Adrenal gland (tissue), 12 donors: ENCODE results near the gene NSG2. TPM values are rescaled to one million over a fixed set of nuclear protein-coding genes. Genes with fewer than 3 reads are reported as not detected.

Experiments used
- DNase-seq, 7 donors: peaks; one replicate each; pipeline ENCODE4 v3.0.0-alpha.2; 2019 to 2020
- H3K27ac ChIP-seq, 5 donors: fragments of 200-600 bp; sonication (generic) in 4 of 5; 1 replicate in 3 of 5; 2 replicates in 2 of 5; pipeline versions ENCODE4 v1.5.1 to v1.8.0; 2016 to 2020; ENCODE audit warnings: mild to moderate bottlenecking in 1 of 5
- H3K27me3 ChIP-seq: fragments of 200-600 bp; 2 replicates; pipeline ENCODE4 v1.8.0; 2021
- H3K36me3 ChIP-seq, 2 donors: fragments of 200-600 bp; replicated peaks in 1 of 2; 1 replicate in 1 of 2; 2 replicates in 1 of 2; pipeline versions ENCODE4 v1.5.1 to v1.8.0; 2018 to 2022
- H3K4me1 ChIP-seq, 2 donors: fragments of 200-600 bp; replicated peaks in 1 of 2; 1 replicate in 1 of 2; 2 replicates in 1 of 2; pipeline versions ENCODE4 v1.5.1 to v1.8.0; 2018 to 2021
- H3K4me3 ChIP-seq, 4 donors: fragments of 200-600 bp; sonication (generic) in 3 of 4; one replicate each; pipeline ENCODE4 v1.5.1; 2016 to 2018
- H3K9me3 ChIP-seq, 3 donors: fragments of 200-600 bp; sonication (generic) in 1 of 3; replicated peaks in 1 of 3; 1 replicate in 2 of 3; 2 replicates in 1 of 3; pipeline versions ENCODE4 v1.5.1 to v1.8.0; 2016 to 2021
- POLR2A ChIP-seq, 2 donors: fragments of 450-650 bp; IDR thresholded peaks; one replicate each; pipeline ENCODE4 v1.6.1; 2017; ENCODE audit warnings: antibody characterized with exemption in 2 of 2, mild to moderate bottlenecking in 2 of 2, moderate library complexity in 1 of 2
- WGBS, 4 donors: extraction: QIAGEN DNeasy Blood & Tissue Kit in 2 of 4; methylation state at CpG; one replicate each; pipeline versions ENCODE4 v1.1.5 to v1.1.7; 2013 to 2017; 5-methylcytosine and 5-hydroxymethylcytosine counted together
- intact Hi-C, 2 donors: fragments of 100-400 bp; cut with DNase I; formaldehyde crosslinking; loops; one replicate each; pipeline versions ENCODE4 v1.14.1 to v1.15.0; 2022 to 2023
- polyA plus RNA-seq, 3 donors: library from polyadenylated mRNA; stranded (reverse); fragments of 200-250 nt in 2 of 3; fragments of 350-450 nt in 1 of 3; fragmentation: Illumina TruSeq in 1 of 3; extraction: RNeasy Lipid Tissue Mini Kit (QIAGEN cat#74804) in 1 of 3; gene quantifications; one replicate each; pipeline ENCODE4 v1.2.3, GENCODE V29; 2013 to 2014
- total RNA-seq, 9 donors: library from RNA; depleted of rRNA in 4 of 9; stranded (reverse); fragments of >200 nt in 4 of 9; fragments of 120-200 nt in 1 of 9; fragmentation: NEBNext Ultra II Directional in 1 of 9; extraction: Animal tissue kit (Norgen Biotek cat#: 25700) in 1 of 9; gene quantifications; one replicate each; pipeline versions ENCODE4 v1.1.0 to v1.2.4, GENCODE V29; 2013 to 2023
- TF ChIP-seq, protein P1 (sequence below), 6 experiments: fragments of 450-650 bp in 4 of 6; fragments of 200-600 bp in 2 of 6; sonication (generic) in 1 of 6; IDR thresholded peaks; 1 replicate in 5 of 6; 2 replicates in 1 of 6; pipeline versions ENCODE4 v1.5.1 to v1.8.0; 2016 to 2021; ENCODE audit warnings: antibody characterized with exemption in 6 of 6, mild to moderate bottlenecking in 2 of 6, moderate library complexity in 1 of 6
- donor health status: healthy with polysubstance abuse.
- donor health status: Bipolar disorder and iron deficiency.
- donor health status: DM: yes; HTN: yes; CAD: no.
- donor health status: DM: no; HTN: no; CAD: no.
- donor health status: DM: no; HTN: no; CAD: no.
- donor health status: DM: yes; HTN: yes; CAD: no.

NSG2 gene
- total and polyA plus RNA-seq, 12 donors, result 0.25 to 40.9 (median 11.7) TPM; not detected in 1

DNA sequence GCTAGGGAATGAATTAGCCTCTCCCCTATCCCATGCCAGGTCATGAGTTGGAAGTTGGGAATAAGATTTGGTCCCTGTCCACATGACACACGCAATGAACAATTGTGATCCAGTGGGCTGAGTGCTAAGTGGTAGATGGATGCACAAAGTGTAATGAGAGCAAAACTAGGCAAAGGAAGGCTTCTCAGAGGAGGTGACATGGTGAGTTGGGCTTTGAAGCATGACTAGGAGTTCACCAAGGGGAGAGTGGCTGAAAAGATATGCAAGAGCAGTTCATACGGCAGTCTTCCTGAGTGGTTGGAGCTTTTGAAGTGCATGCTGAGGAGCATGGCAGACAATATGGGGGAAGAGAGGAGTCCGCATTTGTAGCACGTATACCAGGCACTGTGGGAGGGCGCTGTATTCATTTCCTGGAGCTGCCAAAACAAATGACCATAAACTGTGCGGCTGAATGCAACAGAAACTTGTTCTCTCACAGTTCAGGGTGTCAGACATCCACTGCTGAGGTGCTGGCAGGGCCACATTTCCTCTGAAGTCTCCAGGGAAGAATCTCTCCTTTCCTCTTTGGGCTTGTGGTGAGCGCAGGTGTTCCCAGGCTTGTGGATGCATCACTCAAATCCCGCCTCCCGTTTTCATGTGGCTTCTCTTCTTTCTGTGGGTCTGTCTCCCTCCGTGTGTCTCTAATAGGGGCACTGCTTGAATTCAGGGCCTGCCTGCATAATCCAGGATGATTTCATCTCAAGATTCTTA lies 49.5 kb downstream of the NSG2 start:
- no peaks in the 10 kb centered on the region for H3K9me3 ChIP-seq
- no peaks in the 10 kb centered on the region for H3K27me3 ChIP-seq
- no peak for TF ChIP-seq POLR2A (IDR thresholded peaks at IDR 0.05)
- TF ChIP-seq, protein P1, sequence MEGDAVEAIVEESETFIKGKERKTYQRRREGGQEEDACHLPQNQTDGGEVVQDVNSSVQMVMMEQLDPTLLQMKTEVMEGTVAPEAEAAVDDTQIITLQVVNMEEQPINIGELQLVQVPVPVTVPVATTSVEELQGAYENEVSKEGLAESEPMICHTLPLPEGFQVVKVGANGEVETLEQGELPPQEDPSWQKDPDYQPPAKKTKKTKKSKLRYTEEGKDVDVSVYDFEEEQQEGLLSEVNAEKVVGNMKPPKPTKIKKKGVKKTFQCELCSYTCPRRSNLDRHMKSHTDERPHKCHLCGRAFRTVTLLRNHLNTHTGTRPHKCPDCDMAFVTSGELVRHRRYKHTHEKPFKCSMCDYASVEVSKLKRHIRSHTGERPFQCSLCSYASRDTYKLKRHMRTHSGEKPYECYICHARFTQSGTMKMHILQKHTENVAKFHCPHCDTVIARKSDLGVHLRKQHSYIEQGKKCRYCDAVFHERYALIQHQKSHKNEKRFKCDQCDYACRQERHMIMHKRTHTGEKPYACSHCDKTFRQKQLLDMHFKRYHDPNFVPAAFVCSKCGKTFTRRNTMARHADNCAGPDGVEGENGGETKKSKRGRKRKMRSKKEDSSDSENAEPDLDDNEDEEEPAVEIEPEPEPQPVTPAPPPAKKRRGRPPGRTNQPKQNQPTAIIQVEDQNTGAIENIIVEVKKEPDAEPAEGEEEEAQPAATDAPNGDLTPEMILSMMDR (IDR thresholded peaks at IDR 0.05), result no peak
- H3K27ac ChIP-seq, result no peak overlapping the region
- intact Hi-C loops, result no loop called here
- no peak for DNase-seq
- H3K4me3 ChIP-seq, result no peak overlapping the region
- 70 to 82% (median 77%) methylated on average over 10 of the region's 10 CpGs for WGBS, 4 donors
- H3K36me3 ChIP-seq, result no peaks in the 10 kb centered on the region
- no peaks in the 10 kb centered on the region for H3K4me1 ChIP-seq

DNA sequence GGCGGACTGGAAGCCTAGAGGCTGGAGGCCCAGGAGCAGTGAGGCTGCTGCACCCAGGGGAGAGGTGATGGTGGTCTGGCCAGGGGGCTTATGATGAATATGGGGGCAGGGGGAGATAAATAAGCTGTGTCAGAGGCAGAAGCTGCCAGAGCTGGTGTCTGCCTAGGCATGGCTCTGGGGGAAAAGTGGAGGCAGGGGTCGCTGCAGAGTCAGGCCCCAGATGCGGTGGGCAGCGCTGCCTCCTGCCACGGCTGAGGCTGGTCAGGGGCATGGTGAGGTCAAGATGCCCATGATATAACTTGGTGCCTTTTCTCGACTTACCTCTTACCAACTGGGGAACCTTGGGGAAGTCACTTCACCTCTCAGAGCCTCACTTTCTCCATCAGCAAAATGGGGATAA lies 51.1 kb downstream of the NSG2 start:
- no peak overlapping the region for H3K27ac ChIP-seq
- H3K4me3 ChIP-seq, result no peak overlapping the region
- WGBS, 4 donors, result 57 to 83% (median 74%) methylated on average over 3 to 6 of the region's 6 CpGs
- H3K9me3 ChIP-seq, result no peaks in the 10 kb centered on the region
- TF ChIP-seq POLR2A (IDR thresholded peaks at IDR 0.05), result no peak
- TF ChIP-seq, protein P1 (IDR thresholded peaks at IDR 0.05), result no peak
- no peaks in the 10 kb centered on the region for H3K27me3 ChIP-seq
- no peak for DNase-seq
- intact Hi-C loops, result no loop called here
- no peaks in the 10 kb centered on the region for H3K36me3 ChIP-seq
- no peaks in the 10 kb centered on the region for H3K4me1 ChIP-seq

DNA sequence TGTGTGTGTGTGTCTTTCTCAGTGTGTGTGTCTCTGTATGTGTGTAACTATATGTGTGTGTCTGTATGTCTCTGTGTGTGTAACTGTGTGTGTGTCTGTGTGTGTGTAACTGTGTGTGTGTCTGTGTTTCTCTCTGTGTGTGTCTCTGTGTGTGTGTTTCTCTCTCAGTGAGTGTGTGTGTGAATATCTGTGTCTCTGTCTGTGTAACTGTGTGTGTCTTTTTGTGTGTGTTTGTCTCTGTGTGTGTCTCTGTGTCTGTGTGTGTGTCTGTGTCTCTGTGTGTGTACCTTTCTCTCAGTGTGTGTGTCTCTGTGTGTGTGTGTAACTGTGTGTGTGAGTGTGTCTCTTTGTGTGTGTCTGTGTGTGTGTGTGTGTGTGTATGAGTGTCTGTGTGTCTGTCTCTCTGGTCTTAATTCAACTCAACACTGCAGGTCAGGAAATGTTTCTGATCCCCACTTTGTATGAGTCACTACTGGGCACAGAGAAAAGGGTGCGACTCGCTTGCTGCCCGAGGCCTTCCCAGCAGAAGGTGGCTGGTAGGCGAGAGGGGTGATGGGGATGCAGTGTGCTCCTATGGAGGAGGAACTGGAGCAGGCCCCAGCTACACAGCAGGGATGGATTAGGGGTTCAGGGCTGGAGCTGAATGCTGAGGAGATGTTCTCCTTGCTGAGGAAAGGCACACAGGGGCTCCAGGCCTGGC lies 52.1 kb downstream of the NSG2 start:
- TF ChIP-seq POLR2A (IDR thresholded peaks at IDR 0.05), result no peak
- TF ChIP-seq, protein P1 (IDR thresholded peaks at IDR 0.05), result no peak
- H3K9me3 ChIP-seq, result no peaks in the 10 kb centered on the region
- intact Hi-C loops, result no loop called here
- DNase-seq, result no peak
- no peaks in the 10 kb centered on the region for H3K4me1 ChIP-seq
- H3K4me3 ChIP-seq, result no peak overlapping the region
- no peaks in the 10 kb centered on the region for H3K36me3 ChIP-seq
- 51 to 69% (median 61%) methylated on average over 4 of the region's 4 CpGs for WGBS, 4 donors
- no peak overlapping the region for H3K27ac ChIP-seq
- no peaks in the 10 kb centered on the region for H3K27me3 ChIP-seq

- no peaks in the 10 kb centered on the region for H3K9me3 ChIP-seq
- TF ChIP-seq, protein P1 (IDR thresholded peaks at IDR 0.05), result no peak
- no peak for TF ChIP-seq POLR2A (IDR thresholded peaks at IDR 0.05)
- H3K27me3 ChIP-seq, result no peaks in the 10 kb centered on the region
- H3K36me3 ChIP-seq, result no peaks in the 10 kb centered on the region
- WGBS, 4 donors, result 85 to 89% (median 87%) methylated on average over 15 of the region's 15 CpGs
- H3K4me1 ChIP-seq, result no peaks in the 10 kb centered on the region
- H3K27ac ChIP-seq, result no peak overlapping the region
- H3K4me3 ChIP-seq, result no peak overlapping the region
- intact Hi-C loops, result no loop called here
- DNase-seq, result no peak
Measured at GRCh38 chr5:174098694-174099093, 53.2 kb downstream of the NSG2 start.
